GM12878 (cell line): ENCODE data around the gene CPLANE2. TPM values are rescaled to one million over a fixed set of nuclear protein-coding genes. Genes with fewer than 3 reads are reported as not detected.

ENCODE experiments used
- ATAC-seq: fragments of 200-7000 bp; cut with Tn5 transposase; 3 replicates; pipeline ENCODE4 v1.9.1; 2020; ENCODE audit warnings: mild to moderate bottlenecking, moderate library complexity
- BruUV-seq: library from RNA; stranded (reverse); fragments of 400-500 nt; replicated peaks from 2 replicates; lab custom pipeline; 2021; lab: Mats Ljungman, UMichigan
- CTCF ChIA-PET: fragments of 300-600 bp; sonication (Branson Sonifier 250); formaldehyde crosslinking; extraction: SDS; loops from one replicate; lab custom pipeline; 2021; ENCODE audit warnings: inconsistent platforms; lab: Yijun Ruan, JAX
- POLR2A ChIA-PET: fragments of 350-600 bp; formaldehyde crosslinking; extraction: SDS; loops from one replicate; lab custom pipeline; 2021; ENCODE audit warnings: inconsistent platforms; lab: Charles Lee
- RAD21 ChIA-PET: fragments of 300-600 bp; sonication (Branson Sonifier 250); formaldehyde crosslinking; loops from one replicate; lab custom pipeline; 2023; ENCODE audit warnings: antibody characterized with exemption; ENCODE audit not compliant: unreplicated experiment; lab: Charles Lee
- SMC1A ChIA-PET: fragments of 300-600 bp; sonication (Branson Sonifier 250); formaldehyde crosslinking; loops from one replicate; lab custom pipeline; 2023; ENCODE audit not compliant: unreplicated experiment, uncharacterized antibody; lab: Charles Lee
- DNase-seq: peaks from one replicate; pipeline ENCODE4 v3.0.0-alpha.2; 2011; ENCODE audit warnings: low read depth, low spot score
- FAIRE-seq: peaks from 3 replicates; lab custom pipeline; 2011; peaks lifted over from hg19 to GRCh38; lab: Jason Lieb, UNC
- H2AFZ ChIP-seq: 2 replicates; pipeline ENCODE4 v1.6.0; 2011; ENCODE audit warnings: low read depth, low read length, control low read depth; ENCODE audit not compliant: control insufficient read depth
- H3K27ac ChIP-seq: 2 replicates; pipeline ENCODE4 v1.5.1; 2011; ENCODE audit warnings: control low read depth; ENCODE audit not compliant: control insufficient read depth, insufficient read depth
- H3K27me3 ChIP-seq, 2 experiments: replicated peaks in 1 of 2; 2 replicates each; pipeline versions ENCODE4 v1.6.0 to v1.6.1; 2011; ENCODE audit warnings: low read length in 1 of 2; ENCODE audit not compliant: control insufficient read depth in 2 of 2, insufficient read depth in 2 of 2
- H3K36me3 ChIP-seq, 2 experiments: 2 replicates each; pipeline ENCODE4 v1.5.1; 2011; ENCODE audit warnings: low read length in 1 of 2; ENCODE audit not compliant: control insufficient read depth in 2 of 2, insufficient read depth in 2 of 2
- H3K4me1 ChIP-seq: 2 replicates; pipeline ENCODE4 v1.6.1; 2011; ENCODE audit warnings: mild to moderate bottlenecking, low read length, moderate library complexity, mixed read lengths; ENCODE audit not compliant: control insufficient read depth, insufficient read depth
- H3K4me2 ChIP-seq: 2 replicates; pipeline ENCODE4 v1.6.0; 2011; ENCODE audit warnings: control low read depth; ENCODE audit not compliant: control insufficient read depth, insufficient read depth
- H3K4me3 ChIP-seq: fragments of 200-600 bp; sonication (generic); 2 replicates; pipeline ENCODE4 v1.5.1; 2016
- H3K79me2 ChIP-seq: 2 replicates; pipeline ENCODE4 v1.6.0; 2011; ENCODE audit warnings: low read length; ENCODE audit not compliant: control insufficient read depth, insufficient read depth
- H3K9ac ChIP-seq: 2 replicates; pipeline ENCODE4 v1.8.0; 2011; ENCODE audit warnings: low read length, control low read depth, mixed read lengths; ENCODE audit not compliant: control insufficient read depth, insufficient read depth
- H3K9me3 ChIP-seq: replicated peaks from 3 replicates; pipeline ENCODE4 v1.5.1; 2011; ENCODE audit warnings: mild to moderate bottlenecking, low read length; ENCODE audit not compliant: control insufficient read depth, insufficient read depth
- H4K20me1 ChIP-seq: 2 replicates; pipeline ENCODE4 v1.6.0; 2011; ENCODE audit not compliant: control insufficient read depth, insufficient read depth
- HDGF ChIP-seq: fragments of 450-650 bp; IDR thresholded peaks from 2 replicates; pipeline ENCODE4 v1.6.1; 2016; ENCODE audit warnings: antibody characterized with exemption
- RCOR1 ChIP-seq: conservative IDR thresholded peaks from 2 replicates; pipeline ENCODE4 v1.6.1; 2012; ENCODE audit warnings: low read depth, low read length, improper control_type of control experiment
- STAT1 ChIP-seq: fragments of 450-650 bp; conservative IDR thresholded peaks from 2 replicates; pipeline ENCODE4 v1.6.1; 2014; ENCODE audit warnings: antibody characterized with exemption, mild to moderate bottlenecking
- ZBTB11 ChIP-seq: fragments of 450-650 bp; formaldehyde crosslinking; IDR thresholded peaks from 2 replicates; pipeline ENCODE4 v1.5.0; 2022; ENCODE audit warnings: mild to moderate bottlenecking, missing genetic modification characterization
- ZBTB40 ChIP-seq: fragments of 450-650 bp; IDR thresholded peaks from 2 replicates; pipeline ENCODE4 v1.6.1; 2016; ENCODE audit warnings: mild to moderate bottlenecking, moderate library complexity, borderline replicate concordance
- WGBS: methylation state at CpG from one replicate; pipeline ENCODE4 v1.1.6; 2016; ENCODE audit warnings: low lambda C conversion rate; ENCODE audit not compliant: insufficient replicate concordance, insufficient coverage; ENCODE audit errors: missing lambda C conversion rate; 5-methylcytosine and 5-hydroxymethylcytosine counted together
- in situ Hi-C: fragments of 300-500 bp; cut with MboI; formaldehyde crosslinking; loops from 9 replicates; pipeline ENCODE4 v1.14.3; 2018; ENCODE audit warnings: mixed read lengths
- intact Hi-C: fragments of 100-400 bp; cut with micrococcal nuclease; formaldehyde crosslinking; loops from one replicate; pipeline ENCODE4 v1.14.2; 2022; ENCODE audit not compliant: unreplicated experiment
- polyA plus RNA-seq, 11 experiments: library from polyadenylated mRNA; depleted of rRNA in 4 of 11; unstranded in 6 of 11; stranded (reverse) in 5 of 11; fragments of >200 nt; fragmentation: Nextera tagmentation in 4 of 11; fragmentation: Illumina TruSeq in 1 of 11; extraction: Ambion mirVana in 4 of 11; extraction: Trizol in 1 of 11; gene quantifications; 1 replicate in 1 of 11; 2 replicates in 10 of 11; pipeline versions ENCODE4 v1.2.1 to v1.2.3, GENCODE V29; 2011 to 2016; ENCODE audit warnings: inconsistent platforms in 2 of 11, missing spikeins in 2 of 11, low read depth in 1 of 11
- total RNA-seq, 4 experiments: library from RNA; depleted of rRNA in 3 of 4; stranded (reverse); fragments of >200 nt in 3 of 4; fragmentation: Illumina TruSeq in 1 of 4; extraction: Trizol in 1 of 4; gene quantifications; 2 replicates each; pipeline versions ENCODE4 v1.2.1 to v1.2.3, GENCODE V29; 2013 to 2021

The CPLANE2 gene
- total and polyA plus RNA-seq, 10 of the 15 experiments (the other 5 are each of a cell fraction or from before 2014, with no cell fraction given): 0.09 to 4.5 (median 2.3) TPM; not detected in 1

GRCh38 chr1:16207318-16208269 is 29.4 kb downstream of the CPLANE2 start:
- BruUV-seq: no TSS peak
- in situ Hi-C loops (no loop called here), intact Hi-C loops (loop anchor here (5.0 kb wide), 1 partner anchor 155 kb away; no protein-coding TSS in a partner anchor)
- RAD21 ChIA-PET: interaction anchor here (0.9 to 2.1 kb wide), 3 partner anchors 9 to 128 kb away, joined by 3 to 5 read pairs (median 5); no protein-coding TSS in a partner anchor
- H3K27me3 ChIP-seq: no peaks in the 10 kb centered on the region; a peak in 1 of 4 replicates
- no peaks in the 10 kb centered on the region for H3K9me3 ChIP-seq
- peak overlapping the region; percentile 36 for H3K4me2 ChIP-seq
- H3K4me3 ChIP-seq: peak overlapping the region; percentile 68
- peak; percentile 19; the same call in 1 of the 2 replicates for TF ChIP-seq ZBTB40
- no peak for TF ChIP-seq ZBTB11 (CRISPR knock-in tag)
- 0 out of 2 replicates have a peak, but pooled peaks have one; percentile 21 for TF ChIP-seq HDGF
- no peak for TF ChIP-seq RCOR1
- no peak for TF ChIP-seq STAT1
- POLR2A ChIA-PET: interaction anchor here (0.6 to 1.4 kb wide), 3 partner anchors 9 to 45 kb away, joined by 3 to 15 read pairs (median 3); no protein-coding TSS in a partner anchor
- no peak for ATAC-seq
- H3K4me1 ChIP-seq: peaks cover 4% of the 10 kb centered on the region; the same call in 1 of the 2 replicates
- SMC1A ChIA-PET: no interaction called here
- DNase-seq: no peak
- WGBS: 59% methylated on average over 47 of the region's 51 CpGs
- no peaks in the 10 kb centered on the region for H3K79me2 ChIP-seq
- no peaks in the 10 kb centered on the region for H4K20me1 ChIP-seq
- H3K9ac ChIP-seq: peak overlapping the region; percentile 2; the same call in 1 of the 2 replicates
- H3K27ac ChIP-seq: no peak overlapping the region
- peak overlapping the region; percentile 84 for H2AFZ ChIP-seq
- CTCF ChIA-PET: interaction anchor here (1.2 kb wide), 1 partner anchor 9 kb away, joined by 3 read pairs; no protein-coding TSS in a partner anchor
- no peaks in the 10 kb centered on the region for H3K36me3 ChIP-seq
- no peak for FAIRE-seq
